ENCODE measurements around the gene HOXD4. TPM values are rescaled to one million over a fixed set of nuclear protein-coding genes. Genes with fewer than 3 reads are reported as not detected.

Gene HOXD4
- total and polyA plus RNA-seq, 8 donors = 0.17 to 0.99 (median 0.68) TPM

DNA sequence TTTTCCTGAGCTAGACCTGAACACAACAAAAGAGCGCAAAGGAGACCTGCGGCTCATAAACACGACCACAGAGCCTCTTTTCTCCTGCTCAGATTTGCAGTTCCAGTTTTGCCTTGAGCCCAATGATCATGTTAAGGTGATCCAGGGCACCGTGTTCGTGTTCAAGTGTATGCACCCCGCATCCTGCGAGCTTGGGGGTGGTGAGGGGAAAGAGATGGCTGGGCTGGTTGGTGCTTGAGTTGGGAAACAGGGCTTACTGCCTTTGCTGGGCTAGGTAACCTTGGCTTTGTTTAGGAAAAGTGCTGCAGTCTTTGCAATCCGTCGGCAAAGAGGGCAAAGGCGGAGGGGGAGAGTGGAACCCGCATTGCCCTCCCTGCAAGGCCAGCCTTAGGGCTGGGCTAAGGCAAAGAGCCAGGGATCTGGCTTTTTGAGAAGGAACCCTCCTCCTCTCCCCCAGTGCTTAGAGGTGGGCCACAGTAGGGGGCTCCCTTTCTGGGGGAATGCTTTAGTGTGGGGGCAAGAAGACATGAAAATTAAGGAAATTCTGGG lies 33.5 kb upstream of the HOXD4 start:
- Histone ChIP-seq H3K9me3 (no peaks in the 10 kb centered on the region), H3K4me1 (peaks cover 0 to 10% of the 10 kb centered on the region in 2 donors), H3K27me3 (peaks cover 99 to 100% of the 10 kb centered on the region in 2 donors), H3K4me3 (no peak overlapping the region), H3K36me3 (no peaks in the 10 kb centered on the region), H3K27ac (no peak overlapping the region)
- TF ChIP-seq, protein P1, sequence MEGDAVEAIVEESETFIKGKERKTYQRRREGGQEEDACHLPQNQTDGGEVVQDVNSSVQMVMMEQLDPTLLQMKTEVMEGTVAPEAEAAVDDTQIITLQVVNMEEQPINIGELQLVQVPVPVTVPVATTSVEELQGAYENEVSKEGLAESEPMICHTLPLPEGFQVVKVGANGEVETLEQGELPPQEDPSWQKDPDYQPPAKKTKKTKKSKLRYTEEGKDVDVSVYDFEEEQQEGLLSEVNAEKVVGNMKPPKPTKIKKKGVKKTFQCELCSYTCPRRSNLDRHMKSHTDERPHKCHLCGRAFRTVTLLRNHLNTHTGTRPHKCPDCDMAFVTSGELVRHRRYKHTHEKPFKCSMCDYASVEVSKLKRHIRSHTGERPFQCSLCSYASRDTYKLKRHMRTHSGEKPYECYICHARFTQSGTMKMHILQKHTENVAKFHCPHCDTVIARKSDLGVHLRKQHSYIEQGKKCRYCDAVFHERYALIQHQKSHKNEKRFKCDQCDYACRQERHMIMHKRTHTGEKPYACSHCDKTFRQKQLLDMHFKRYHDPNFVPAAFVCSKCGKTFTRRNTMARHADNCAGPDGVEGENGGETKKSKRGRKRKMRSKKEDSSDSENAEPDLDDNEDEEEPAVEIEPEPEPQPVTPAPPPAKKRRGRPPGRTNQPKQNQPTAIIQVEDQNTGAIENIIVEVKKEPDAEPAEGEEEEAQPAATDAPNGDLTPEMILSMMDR (IDR thresholded peaks at IDR 0.05) = no peak
- no peak for ATAC-seq
- intact Hi-C loops (cut with DNase I) = no loop called here
- no peak for DNase-seq

DNA sequence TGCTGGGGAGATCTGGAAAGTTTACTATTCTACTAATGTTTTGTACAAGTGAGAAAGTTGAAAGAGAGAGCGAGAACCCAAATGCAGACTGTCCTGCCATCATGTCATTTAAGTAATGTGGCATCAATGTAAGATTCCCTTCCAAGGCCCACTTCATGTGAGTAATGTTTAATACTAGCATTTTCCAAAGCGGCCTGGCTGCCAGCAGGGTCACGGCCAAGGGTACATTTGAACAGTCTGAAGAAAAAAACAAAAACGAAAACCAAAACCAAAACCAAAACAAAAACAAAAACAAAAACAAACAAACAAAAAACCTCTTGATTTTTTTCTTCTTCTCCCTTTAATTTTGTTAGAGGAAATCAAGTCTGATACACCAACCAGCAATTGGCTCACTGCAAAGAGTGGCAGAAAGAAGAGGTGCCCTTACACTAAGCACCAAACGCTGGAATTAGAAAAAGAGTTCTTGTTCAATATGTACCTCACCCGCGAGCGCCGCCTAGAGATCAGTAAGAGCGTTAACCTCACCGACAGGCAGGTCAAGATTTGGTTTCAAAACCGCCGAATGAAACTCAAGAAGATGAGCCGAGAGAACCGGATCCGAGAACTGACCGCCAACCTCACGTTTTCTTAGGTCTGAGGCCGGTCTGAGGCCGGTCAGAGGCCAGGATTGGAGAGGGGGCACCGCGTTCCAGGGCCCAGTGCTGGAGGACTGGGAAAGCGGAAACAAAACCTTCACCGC lies 32.6 kb upstream of the HOXD4 start:
- H3K4me1 ChIP-seq = peaks cover 0 to 19% of the 10 kb centered on the region in 2 donors
- TF ChIP-seq, protein P1 (IDR thresholded peaks at IDR 0.05) = no peak
- DNase-seq (no peak), ATAC-seq (no peak)
- peaks cover 99 to 100% of the 10 kb centered on the region in 2 donors for H3K27me3 ChIP-seq
- no peak overlapping the region for H3K4me3 ChIP-seq
- H3K36me3 ChIP-seq = no peaks in the 10 kb centered on the region
- H3K9me3 ChIP-seq = no peaks in the 10 kb centered on the region
- intact Hi-C loops (cut with DNase I) = no loop called here
- H3K27ac ChIP-seq = no peak overlapping the region

DNA sequence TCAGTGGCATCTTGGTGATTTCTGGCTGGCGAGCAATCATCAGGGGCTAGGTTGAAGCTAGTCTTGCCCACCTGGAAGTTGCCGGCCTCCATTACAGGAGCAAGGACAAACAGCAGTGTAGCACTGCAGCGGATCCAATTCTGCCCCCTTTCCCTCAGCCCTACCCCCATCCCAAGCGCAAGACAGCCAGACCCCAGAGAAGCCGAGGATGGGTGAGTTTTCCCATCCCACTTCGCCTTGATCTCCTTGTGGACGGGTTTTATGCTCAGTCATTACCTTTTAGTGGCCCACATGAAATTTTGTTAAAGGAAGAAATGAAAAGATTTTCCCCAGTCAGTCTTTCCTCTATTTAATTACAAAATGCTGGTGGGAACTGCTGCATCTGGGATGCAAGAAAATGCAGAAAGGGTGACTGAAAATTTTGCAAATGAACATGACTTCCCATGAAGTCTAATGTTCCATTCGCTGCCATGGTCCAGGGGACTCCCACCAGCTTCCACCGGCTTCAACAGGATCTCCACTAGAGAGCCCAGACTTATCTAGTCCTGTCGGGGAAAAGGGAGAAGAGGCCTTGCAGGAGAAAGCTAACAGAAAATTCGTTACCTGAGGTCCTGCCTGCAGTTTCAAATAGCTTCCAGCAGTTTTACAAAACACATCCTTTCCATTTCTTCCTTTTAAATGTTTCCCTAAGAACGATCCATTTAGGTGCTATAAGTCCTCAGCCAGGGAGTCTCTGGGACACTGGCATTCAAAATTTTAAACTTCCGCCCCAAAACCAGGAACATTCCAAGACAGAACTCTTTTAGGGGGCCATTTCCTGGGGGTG lies 30.8 kb upstream of the HOXD4 start:
- intact Hi-C loops (cut with DNase I) = no loop called here
- Histone ChIP-seq H3K4me1 (peaks cover 0 to 20% of the 10 kb centered on the region in 2 donors), H3K27ac (no peak overlapping the region), H3K9me3 (no peaks in the 10 kb centered on the region), H3K27me3 (peaks cover 99 to 100% of the 10 kb centered on the region in 2 donors), H3K4me3 (no peak overlapping the region), H3K36me3 (no peaks in the 10 kb centered on the region)
- no peak for ATAC-seq
- TF ChIP-seq, protein P1 (IDR thresholded peaks at IDR 0.05) = no peak
- no peak for DNase-seq

DNA sequence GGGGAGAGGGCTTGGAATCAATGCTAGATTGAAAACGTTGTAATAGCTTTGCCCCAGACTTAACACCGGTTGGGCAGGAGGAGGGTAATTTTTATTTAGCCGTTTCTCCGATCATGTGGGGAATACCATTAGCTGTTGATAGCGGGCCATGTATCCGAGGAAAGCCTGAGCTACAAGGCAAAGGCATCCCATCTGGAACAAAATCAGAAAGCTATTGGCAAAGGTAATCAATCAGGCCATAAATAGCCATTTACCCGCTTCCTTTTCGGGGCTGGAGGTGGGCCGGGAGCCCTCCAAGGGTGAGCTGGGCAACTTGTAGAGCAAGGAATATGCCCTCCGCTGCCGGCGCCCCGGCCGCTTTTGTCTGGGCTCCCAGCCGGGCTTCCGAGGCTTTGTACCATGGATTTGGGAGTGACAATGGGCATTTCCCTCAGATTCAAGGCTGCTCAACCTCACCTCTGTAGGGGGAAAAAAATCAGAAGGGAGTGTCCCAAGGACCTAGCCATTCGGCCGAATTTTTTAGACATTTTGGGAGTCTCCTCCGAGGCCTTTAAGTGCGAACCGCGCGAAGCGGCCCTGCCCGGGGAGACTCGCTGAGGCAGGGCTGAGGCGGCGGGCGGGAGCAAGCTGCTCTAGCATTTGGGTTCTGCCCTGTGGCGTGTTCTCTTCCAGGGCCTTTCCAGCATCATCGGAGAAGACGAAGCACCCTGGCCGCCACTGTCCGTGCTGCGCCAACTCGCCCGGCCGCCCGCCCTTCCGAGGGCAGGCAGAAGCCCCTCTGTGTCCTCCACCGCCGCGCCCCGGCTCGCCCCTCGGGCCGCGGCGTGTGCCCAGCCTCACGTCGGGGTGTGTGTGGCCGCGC lies 29.9 kb upstream of the HOXD4 start:
- DNase-seq = peak in 1 of 4 donors; percentile 60
- Histone ChIP-seq H3K36me3 (no peaks in the 10 kb centered on the region), H3K27me3 (peaks cover 99 to 100% of the 10 kb centered on the region in 2 donors), H3K4me3 (no peak overlapping the region), H3K9me3 (no peaks in the 10 kb centered on the region), H3K4me1 (peaks cover 0 to 20% of the 10 kb centered on the region in 2 donors), H3K27ac (no peak overlapping the region)
- intact Hi-C loops (cut with DNase I) = no loop called here
- no peak for ATAC-seq
- TF ChIP-seq, protein P1 (IDR thresholded peaks at IDR 0.05) = no peak
